MM.1S (cell line): Measurements from ENCODE around the gene DENND1A.

ENCODE experiments used
- DNase-seq: peaks from one replicate; pipeline ENCODE4 v3.0.0-alpha.2; 2015
- H2AFZ ChIP-seq: fragments of 300-600 bp; sonication (generic); 2 replicates; pipeline ENCODE4 v1.6.0; 2016; ENCODE audit warnings: antibody characterized with exemption, low read length
- H3F3A ChIP-seq: fragments of 300-600 bp; sonication (generic); 2 replicates; pipeline ENCODE4 v1.6.1; 2016; ENCODE audit warnings: mild to moderate bottlenecking, antibody characterized with exemption, low read length, moderate library complexity, mixed read lengths; ENCODE audit not compliant: insufficient read depth
- H3K27ac ChIP-seq: fragments of 300-600 bp; sonication (generic); 2 replicates; pipeline ENCODE4 v1.5.1; 2016; ENCODE audit warnings: mild to moderate bottlenecking, low read length
- H3K27me3 ChIP-seq: fragments of 300-600 bp; sonication (generic); replicated peaks from 2 replicates; pipeline ENCODE4 v1.6.0; 2016; ENCODE audit warnings: low read length; ENCODE audit not compliant: insufficient read depth
- H3K36me3 ChIP-seq: fragments of 300-600 bp; sonication (generic); replicated peaks from 2 replicates; pipeline ENCODE4 v1.6.1; 2016; ENCODE audit warnings: mild to moderate bottlenecking, low read length, mixed read lengths; ENCODE audit not compliant: insufficient read depth
- H3K4me1 ChIP-seq: fragments of 300-600 bp; sonication (generic); 2 replicates; pipeline ENCODE4 v1.6.1; 2016; ENCODE audit warnings: low read length, mixed read lengths
- H3K4me2 ChIP-seq: fragments of 300-600 bp; sonication (generic); 2 replicates; pipeline ENCODE4 v1.6.0; 2016; ENCODE audit warnings: low read depth, low read length
- H3K4me3 ChIP-seq: fragments of 300-600 bp; sonication (generic); 2 replicates; pipeline ENCODE4 v1.5.1; 2016; ENCODE audit warnings: low read length, mixed read lengths
- H3K79me2 ChIP-seq: fragments of 300-600 bp; sonication (generic); 2 replicates; pipeline ENCODE4 v1.6.1; 2016; ENCODE audit warnings: mixed run types, low read length, mixed read lengths
- H3K9ac ChIP-seq: fragments of 300-600 bp; sonication (generic); 2 replicates; pipeline ENCODE4 v1.6.1; 2016; ENCODE audit warnings: low read length, mixed read lengths
- H3K9me2 ChIP-seq: fragments of 300-600 bp; sonication (generic); replicated peaks from 2 replicates; pipeline ENCODE4 v1.6.1; 2016; ENCODE audit warnings: mild to moderate bottlenecking, low read length, mixed read lengths; ENCODE audit not compliant: insufficient read depth
- H3K9me3 ChIP-seq: fragments of 300-600 bp; sonication (generic); replicated peaks from 2 replicates; pipeline ENCODE4 v1.6.1; 2016; ENCODE audit warnings: mild to moderate bottlenecking, low read length, mixed read lengths; ENCODE audit not compliant: insufficient read depth
- H4K20me1 ChIP-seq: fragments of 300-600 bp; sonication (generic); 2 replicates; pipeline ENCODE4 v1.6.1; 2016; ENCODE audit warnings: mild to moderate bottlenecking, low read length, moderate library complexity, mixed read lengths; ENCODE audit not compliant: insufficient read depth
- CTCF ChIP-seq: fragments of 300-600 bp; sonication (generic); IDR thresholded peaks from 2 replicates; pipeline ENCODE4 v1.5.1; 2016; ENCODE audit warnings: antibody characterized with exemption, low read length, mixed read lengths
- EZH2 ChIP-seq: fragments of 300-600 bp; sonication (generic); optimal IDR thresholded peaks from 2 replicates; pipeline ENCODE3; 2017; ENCODE audit warnings: low read depth, mild to moderate bottlenecking, antibody characterized with exemption, low read length, mixed read lengths
- EZH2phosphoT487 ChIP-seq: fragments of 300-600 bp; sonication (generic); IDR thresholded peaks from 2 replicates; pipeline ENCODE4 v1.6.1; 2018; ENCODE audit warnings: antibody characterized with exemption, low read length

The DENND1A gene

GRCh38 chr9:123522251-123522650, 407.7 kb downstream of the DENND1A start:
- Histone ChIP-seq H3K9me2 (no peaks in the 10 kb centered on the region), H3K36me3 (no peaks in the 10 kb centered on the region), H4K20me1 (no peaks in the 10 kb centered on the region), H2AFZ (no peak overlapping the region), H3K9ac (no peak overlapping the region), H3K27ac (no peak overlapping the region), H3F3A (no peaks in the 10 kb centered on the region), H3K9me3 (no peaks in the 10 kb centered on the region), H3K4me3 (no peak overlapping the region), H3K27me3 (no peaks in the 10 kb centered on the region), H3K4me2 (no peak overlapping the region), H3K79me2 (no peaks in the 10 kb centered on the region), H3K4me1 (no peaks in the 10 kb centered on the region)
- no peak for DNase-seq
- TF ChIP-seq EZH2 (no peak), CTCF (no peak), EZH2phosphoT487 (no peak)

- Histone ChIP-seq H3K9me2 (no peaks in the 10 kb centered on the region), H4K20me1 (no peaks in the 10 kb centered on the region), H3K9ac (no peak overlapping the region)
Observed at GRCh38 chr9:123518338-123518737, 411.6 kb downstream of the DENND1A start.

GRCh38 chr9:123517512-123517911, 412.4 kb downstream of the DENND1A start:
- Histone ChIP-seq H3K4me3 (no peak overlapping the region), H3K9ac (no peak overlapping the region), H3K36me3 (no peaks in the 10 kb centered on the region), H2AFZ (no peak overlapping the region), H3K27me3 (no peaks in the 10 kb centered on the region), H3K4me2 (no peak overlapping the region), H3K27ac (no peak overlapping the region), H3K9me3 (no peaks in the 10 kb centered on the region), H3K79me2 (no peaks in the 10 kb centered on the region), H3F3A (no peaks in the 10 kb centered on the region), H3K4me1 (no peaks in the 10 kb centered on the region), H3K9me2 (no peaks in the 10 kb centered on the region), H4K20me1 (no peaks in the 10 kb centered on the region)
- no peak for DNase-seq
- TF ChIP-seq EZH2phosphoT487 (no peak), EZH2 (no peak), CTCF (no peak)

More at GRCh38 chr9:123518338-123518737, 411.6 kb downstream of the DENND1A start:
- Histone ChIP-seq H3K79me2 (no peaks in the 10 kb centered on the region), H3K27ac (no peak overlapping the region), H3K36me3 (no peaks in the 10 kb centered on the region), H3F3A (no peaks in the 10 kb centered on the region), H3K9me3 (no peaks in the 10 kb centered on the region), H3K4me3 (no peak overlapping the region), H3K27me3 (no peaks in the 10 kb centered on the region), H3K4me1 (no peaks in the 10 kb centered on the region), H3K4me2 (no peak overlapping the region), H2AFZ (no peak overlapping the region)
- no peak for DNase-seq
- TF ChIP-seq EZH2phosphoT487 (no peak), CTCF (no peak), EZH2 (no peak)
